GM12878 (cell line): ENCODE measurements around the gene PAF1. TPM values are rescaled to one million over a fixed set of nuclear protein-coding genes. Genes with fewer than 3 reads are reported as not detected.
A peak's percentile ranks its signal among the peaks of the same experiment; 100 is the strongest.

Source experiments
- ATAC-seq: fragments of 200-7000 bp; cut with Tn5 transposase; 3 replicates; pipeline ENCODE4 v1.9.1; 2020; ENCODE audit warnings: mild to moderate bottlenecking, moderate library complexity
- BruUV-seq: library from RNA; stranded (reverse); fragments of 400-500 nt; replicated peaks from 2 replicates; lab custom pipeline; 2021; lab: Mats Ljungman, UMichigan
- CTCF ChIA-PET: fragments of 300-600 bp; sonication (Branson Sonifier 250); formaldehyde crosslinking; extraction: SDS; loops from one replicate; lab custom pipeline; 2021; ENCODE audit warnings: inconsistent platforms; lab: Yijun Ruan, JAX
- POLR2A ChIA-PET: fragments of 350-600 bp; formaldehyde crosslinking; extraction: SDS; loops from one replicate; lab custom pipeline; 2021; ENCODE audit warnings: inconsistent platforms; lab: Charles Lee
- RAD21 ChIA-PET: fragments of 300-600 bp; sonication (Branson Sonifier 250); formaldehyde crosslinking; loops from one replicate; lab custom pipeline; 2023; ENCODE audit warnings: antibody characterized with exemption; ENCODE audit not compliant: unreplicated experiment; lab: Charles Lee
- SMC1A ChIA-PET: fragments of 300-600 bp; sonication (Branson Sonifier 250); formaldehyde crosslinking; loops from one replicate; lab custom pipeline; 2023; ENCODE audit not compliant: unreplicated experiment, uncharacterized antibody; lab: Charles Lee
- DNase-seq: peaks from one replicate; pipeline ENCODE4 v3.0.0-alpha.2; 2011; ENCODE audit warnings: low read depth, low spot score
- FAIRE-seq: peaks from 3 replicates; lab custom pipeline; 2011; peaks lifted over from hg19 to GRCh38; lab: Jason Lieb, UNC
- H2AFZ ChIP-seq: 2 replicates; pipeline ENCODE4 v1.6.0; 2011; ENCODE audit warnings: low read depth, low read length, control low read depth; ENCODE audit not compliant: control insufficient read depth
- H3K27ac ChIP-seq: 2 replicates; pipeline ENCODE4 v1.5.1; 2011; ENCODE audit warnings: control low read depth; ENCODE audit not compliant: control insufficient read depth, insufficient read depth
- H3K27me3 ChIP-seq, 2 experiments: replicated peaks in 1 of 2; 2 replicates each; pipeline versions ENCODE4 v1.6.0 to v1.6.1; 2011; ENCODE audit warnings: low read length in 1 of 2; ENCODE audit not compliant: control insufficient read depth in 2 of 2, insufficient read depth in 2 of 2
- H3K36me3 ChIP-seq, 2 experiments: 2 replicates each; pipeline ENCODE4 v1.5.1; 2011; ENCODE audit warnings: low read length in 1 of 2; ENCODE audit not compliant: control insufficient read depth in 2 of 2, insufficient read depth in 2 of 2
- H3K4me1 ChIP-seq: 2 replicates; pipeline ENCODE4 v1.6.1; 2011; ENCODE audit warnings: mild to moderate bottlenecking, low read length, moderate library complexity, mixed read lengths; ENCODE audit not compliant: control insufficient read depth, insufficient read depth
- H3K4me2 ChIP-seq: 2 replicates; pipeline ENCODE4 v1.6.0; 2011; ENCODE audit warnings: control low read depth; ENCODE audit not compliant: control insufficient read depth, insufficient read depth
- H3K4me3 ChIP-seq: fragments of 200-600 bp; sonication (generic); 2 replicates; pipeline ENCODE4 v1.5.1; 2016
- H3K79me2 ChIP-seq: 2 replicates; pipeline ENCODE4 v1.6.0; 2011; ENCODE audit warnings: low read length; ENCODE audit not compliant: control insufficient read depth, insufficient read depth
- H3K9ac ChIP-seq: 2 replicates; pipeline ENCODE4 v1.8.0; 2011; ENCODE audit warnings: low read length, control low read depth, mixed read lengths; ENCODE audit not compliant: control insufficient read depth, insufficient read depth
- H3K9me3 ChIP-seq: replicated peaks from 3 replicates; pipeline ENCODE4 v1.5.1; 2011; ENCODE audit warnings: mild to moderate bottlenecking, low read length; ENCODE audit not compliant: control insufficient read depth, insufficient read depth
- H4K20me1 ChIP-seq: 2 replicates; pipeline ENCODE4 v1.6.0; 2011; ENCODE audit not compliant: control insufficient read depth, insufficient read depth
- ASH2L ChIP-seq: fragments of 300-600, 200-600 bp; sonication (generic); IDR thresholded peaks from 2 replicates; pipeline ENCODE4 v1.6.1; 2017; ENCODE audit warnings: low read depth, mild to moderate bottlenecking, borderline replicate concordance
- CHD4 ChIP-seq: fragments of 200-600 bp; sonication (generic); IDR thresholded peaks from 2 replicates; pipeline ENCODE4 v1.6.1; 2016; ENCODE audit warnings: mild to moderate bottlenecking
- JUND ChIP-seq: IDR thresholded peaks from 2 replicates; pipeline ENCODE4 v1.6.1; 2012; ENCODE audit warnings: low read depth, mild to moderate bottlenecking, low read length, improper control_type of control experiment, moderate library complexity
- MEF2B ChIP-seq: fragments of 450-650 bp; IDR thresholded peaks from 2 replicates; pipeline ENCODE4 v1.6.1; 2018; ENCODE audit warnings: mild to moderate bottlenecking, moderate library complexity; ENCODE audit not compliant: partially characterized antibody, poor library complexity, severe bottlenecking
- MLLT1 ChIP-seq: fragments of 450-650 bp; IDR thresholded peaks from 2 replicates; pipeline ENCODE4 v1.6.1; 2016; ENCODE audit warnings: mild to moderate bottlenecking
- POLR2A ChIP-seq: IDR thresholded peaks from 2 replicates; pipeline ENCODE4 v1.6.1; 2011; ENCODE audit warnings: low read depth, mild to moderate bottlenecking, low read length
- WGBS: methylation state at CpG from one replicate; pipeline ENCODE4 v1.1.6; 2016; ENCODE audit warnings: low lambda C conversion rate; ENCODE audit not compliant: insufficient replicate concordance, insufficient coverage; ENCODE audit errors: missing lambda C conversion rate; 5-methylcytosine and 5-hydroxymethylcytosine counted together
- in situ Hi-C: fragments of 300-500 bp; cut with MboI; formaldehyde crosslinking; loops from 9 replicates; pipeline ENCODE4 v1.14.3; 2018; ENCODE audit warnings: mixed read lengths
- intact Hi-C: fragments of 100-400 bp; cut with micrococcal nuclease; formaldehyde crosslinking; loops from one replicate; pipeline ENCODE4 v1.14.2; 2022; ENCODE audit not compliant: unreplicated experiment
- polyA plus RNA-seq, 11 experiments: library from polyadenylated mRNA; depleted of rRNA in 4 of 11; unstranded in 6 of 11; stranded (reverse) in 5 of 11; fragments of >200 nt; fragmentation: Nextera tagmentation in 4 of 11; fragmentation: Illumina TruSeq in 1 of 11; extraction: Ambion mirVana in 4 of 11; extraction: Trizol in 1 of 11; gene quantifications; 1 replicate in 1 of 11; 2 replicates in 10 of 11; pipeline versions ENCODE4 v1.2.1 to v1.2.3, GENCODE V29; 2011 to 2016; ENCODE audit warnings: inconsistent platforms in 2 of 11, missing spikeins in 2 of 11, low read depth in 1 of 11
- total RNA-seq, 4 experiments: library from RNA; depleted of rRNA in 3 of 4; stranded (reverse); fragments of >200 nt in 3 of 4; fragmentation: Illumina TruSeq in 1 of 4; extraction: Trizol in 1 of 4; gene quantifications; 2 replicates each; pipeline versions ENCODE4 v1.2.1 to v1.2.3, GENCODE V29; 2013 to 2021

Gene PAF1
- total and polyA plus RNA-seq, 10 of the 15 experiments (the other 5 are each of a cell fraction or from before 2014, with no cell fraction given): 1.7 to 45.8 (median 39.6) TPM

GRCh38 chr19:39384839-39385568 is 5.9 kb downstream of the PAF1 start:
- in situ Hi-C loops: no loop called here
- no peak; the same call in 2 of the 3 replicates for ATAC-seq
- no peak overlapping the region for H3K9ac ChIP-seq
- TF ChIP-seq ASH2L (no peak), POLR2A (peak; percentile 53)
- TF ChIP-seq, all 136 proteins: peak for 1
- no peaks in the 10 kb centered on the region for H4K20me1 ChIP-seq
- peaks cover 6% of the 10 kb centered on the region for H3K4me1 ChIP-seq
- no peak overlapping the region for H3K4me2 ChIP-seq
- no peak overlapping the region for H3K4me3 ChIP-seq
- intact Hi-C loops: no loop called here
- DNase-seq (no peak), FAIRE-seq (no peak)
- RAD21 ChIA-PET: no interaction called here
- no peak overlapping the region for H2AFZ ChIP-seq
- H3K79me2 ChIP-seq: peaks cover 6% of the 10 kb centered on the region
- POLR2A ChIA-PET: no interaction called here
- CTCF ChIA-PET: no interaction called here
- peaks cover 5 to 21% of the 10 kb centered on the region in 2 experiments for H3K36me3 ChIP-seq
- no TSS peak for BruUV-seq
- H3K27ac ChIP-seq: no peak overlapping the region
- no peaks in the 10 kb centered on the region for H3K9me3 ChIP-seq
- SMC1A ChIA-PET: no interaction called here
- H3K27me3 ChIP-seq: no peaks in the 10 kb centered on the region
- 62% methylated on average over 8 of the region's 9 CpGs for WGBS

DNA sequence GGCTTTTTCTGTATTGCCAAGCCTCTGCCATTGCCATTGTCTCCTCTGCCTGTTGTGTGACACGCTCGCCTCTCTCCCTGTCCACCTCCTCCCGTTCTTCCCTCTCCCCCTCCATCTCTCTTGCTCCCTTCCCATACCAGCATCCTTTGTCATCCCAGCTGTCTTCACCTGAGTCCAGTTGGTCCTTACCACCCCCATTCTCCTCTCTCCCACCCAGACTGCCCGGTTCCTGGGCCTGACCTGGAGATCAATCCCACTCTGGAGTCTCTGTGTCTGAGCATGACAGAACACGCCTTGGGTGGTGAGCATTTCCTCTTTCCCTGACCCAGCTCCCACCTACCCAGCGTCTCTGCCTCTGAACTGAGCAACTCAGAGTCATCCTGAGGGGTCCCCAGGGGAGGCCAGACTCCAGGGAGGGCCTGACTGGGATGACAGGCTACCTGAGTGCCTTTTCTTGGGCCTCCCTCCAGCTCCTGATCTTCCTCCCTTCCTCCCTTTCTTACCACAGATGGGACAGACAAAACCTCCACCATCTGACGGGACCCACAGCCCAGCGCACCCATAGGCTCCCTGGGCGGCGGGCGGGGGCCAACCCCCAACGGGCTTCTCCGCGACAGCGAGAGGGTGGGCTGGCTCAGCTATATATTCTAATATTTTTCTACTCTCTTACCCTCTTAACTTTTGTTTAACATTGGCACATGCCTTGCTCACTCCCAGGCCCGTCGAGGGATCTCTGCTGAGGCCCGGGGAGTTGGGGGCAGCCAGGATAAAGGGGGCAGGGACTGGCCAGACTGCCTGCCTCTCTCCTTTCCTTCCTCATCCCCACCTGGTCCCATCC is 7.7 kb downstream of the PAF1 start:
- no peak for ATAC-seq
- Histone ChIP-seq H3K79me2 (no peaks in the 10 kb centered on the region), H2AFZ (no peak overlapping the region), H3K36me3 (peaks cover 6 to 19% of the 10 kb centered on the region in 2 experiments), H3K9ac (no peak overlapping the region), H3K9me3 (no peaks in the 10 kb centered on the region), H3K27me3 (no peaks in the 10 kb centered on the region), H3K27ac (no peak overlapping the region), H3K4me1 (no peaks in the 10 kb centered on the region), H4K20me1 (no peaks in the 10 kb centered on the region), H3K4me3 (no peak overlapping the region), H3K4me2 (no peak overlapping the region)
- no peak for DNase-seq
- CTCF ChIA-PET: interaction anchor here (1.0 kb wide), 1 partner anchor 263 kb away, joined by 3 read pairs; no protein-coding TSS in a partner anchor
- SMC1A ChIA-PET: no interaction called here
- TF ChIP-seq MLLT1: no peak
- TF ChIP-seq MEF2B: no peak
- TF ChIP-seq JUND: no peak
- no peak for TF ChIP-seq CHD4
- FAIRE-seq: no peak
- intact Hi-C loops: no loop called here
- RAD21 ChIA-PET: no interaction called here
- in situ Hi-C loops: no loop called here
- WGBS: 90% methylated on average over 18 of the region's 18 CpGs
- BruUV-seq: no TSS peak
- POLR2A ChIA-PET: no interaction called here
